Effector CD4-positive, alpha-beta T cell (primary cell): Measurements from ENCODE around the gene CNR2.
"Not testable (repeated sequence)": the region's sequence is repeated elsewhere in the genome, so short reads cannot be mapped to it uniquely, and the experiment has no call there.

Experiments used
- DNase-seq: peaks from one replicate; pipeline ENCODE4 v3.0.0-alpha.2; 2020

The CNR2 gene

GRCh38 chr1:23882746-23883145 lies 30.4 kb downstream of the CNR2 start:
- DNase-seq: no peak

- DNase-seq: no peak
Measured at GRCh38 chr1:23879809-23880208, 33.4 kb downstream of the CNR2 start.

DNA sequence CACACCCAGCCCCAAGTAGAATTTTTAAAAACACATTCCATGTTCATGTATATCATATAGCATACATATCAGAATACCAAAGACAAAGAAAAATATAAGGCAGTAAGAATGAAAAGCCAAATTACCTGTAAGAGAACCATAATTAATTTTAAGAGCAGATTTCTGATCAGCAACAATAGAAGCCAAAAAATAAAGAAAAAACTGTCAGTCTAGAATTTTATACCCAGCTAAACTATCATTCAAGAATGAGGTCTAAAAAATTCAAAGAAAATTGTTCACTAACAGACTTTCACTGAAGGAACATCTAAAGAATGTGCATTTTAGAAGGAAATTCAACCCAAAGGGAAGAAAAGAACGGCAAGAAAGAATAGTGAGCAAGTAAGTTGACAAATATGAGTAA lies 34.5 kb downstream of the CNR2 start:
- no peak for DNase-seq

GRCh38 chr1:23875382-23875781 lies 37.8 kb downstream of the CNR2 start:
- DNase-seq: no peak

GRCh38 chr1:23872421-23872820 lies 40.7 kb downstream of the CNR2 start:
- no peak for DNase-seq

- DNase-seq: no peak
Measured at GRCh38 chr1:23869051-23869450, 44.1 kb downstream of the CNR2 start.

- no peak for DNase-seq
Measured at GRCh38 chr1:23868557-23869016, 44.6 kb downstream of the CNR2 start.

DNA sequence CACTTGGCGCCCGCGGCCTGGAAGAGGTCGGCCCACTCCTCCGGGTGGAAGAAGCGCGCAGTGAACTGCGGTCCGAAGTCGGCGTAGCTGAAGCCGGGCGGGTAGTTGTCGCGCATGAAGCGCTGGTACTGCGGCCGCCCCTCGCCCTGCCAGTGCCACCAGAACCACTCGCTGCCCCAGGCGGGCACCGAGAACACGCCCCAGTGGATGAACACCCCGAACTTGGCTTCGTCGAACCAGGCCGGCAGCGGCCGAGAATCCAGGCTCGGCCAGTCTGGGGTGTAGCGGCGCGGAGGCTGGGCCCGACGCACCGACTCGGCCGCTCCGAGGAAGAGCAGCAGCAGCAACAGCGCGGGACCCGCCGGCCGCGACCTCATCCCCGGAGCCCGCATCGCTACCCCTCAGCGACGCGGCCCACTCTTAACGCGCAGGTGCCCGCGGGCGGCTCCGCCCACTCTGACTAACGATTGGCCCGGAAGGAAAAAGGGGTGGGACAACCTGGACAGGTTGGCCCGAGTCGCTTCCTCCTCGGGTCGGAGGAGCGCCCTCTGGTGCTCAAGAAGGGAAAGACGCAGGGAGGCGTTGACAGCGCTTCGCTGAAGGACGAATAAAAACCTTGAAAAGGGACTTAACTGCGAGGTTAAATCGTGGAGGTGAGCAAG lies 45.1 kb downstream of the CNR2 start, which contains the start of gene FUCA1:
Gene FUCA1, minus strand, starts transcription at position 396 of the 662 bp plus-strand sequence. Its CDS starts 4 bp downstream, at position 392.
- DNase-seq: peak; percentile 95

DNA sequence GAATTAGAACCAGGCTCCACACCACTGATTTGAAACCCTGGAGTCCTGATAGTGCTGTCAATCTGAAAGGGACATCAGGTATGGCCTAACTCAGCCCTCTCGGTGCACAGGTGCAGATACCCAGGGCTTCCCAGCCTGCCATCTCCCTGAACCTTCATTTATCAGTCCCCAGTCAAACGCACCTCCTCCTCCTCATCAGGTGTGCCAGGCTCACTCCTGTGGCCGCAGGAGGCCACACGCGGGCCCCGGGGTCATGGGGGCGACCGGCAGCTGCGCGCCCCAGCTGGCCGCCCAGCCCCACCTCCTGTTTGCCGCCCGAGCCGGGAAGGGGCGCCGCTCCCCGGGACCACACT lies 45.6 kb downstream of the CNR2 start:
- DNase-seq: no peak

DNA sequence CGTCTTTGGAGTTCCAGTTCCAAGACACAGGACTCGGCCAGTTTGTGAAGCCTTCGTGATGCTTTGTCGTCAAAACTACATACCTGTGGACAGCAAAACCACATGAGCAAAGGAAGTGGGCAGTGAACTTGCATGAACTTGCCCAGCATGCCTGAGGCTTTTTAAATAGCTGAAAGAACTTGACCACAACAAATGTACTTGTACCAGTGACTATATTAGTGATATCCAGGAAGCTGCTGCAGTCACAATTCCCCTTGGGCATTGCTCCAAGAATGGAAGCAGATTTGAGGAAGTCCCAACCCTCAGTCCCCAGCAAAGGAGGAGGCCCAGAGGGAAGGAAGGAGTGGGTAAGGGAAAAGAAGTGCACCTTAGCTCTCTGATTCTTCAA lies 47.6 kb downstream of the CNR2 start:
- no peak for DNase-seq

GRCh38 chr1:23864801-23865542 lies 48.2 kb downstream of the CNR2 start:
- DNase-seq: no peak

DNA sequence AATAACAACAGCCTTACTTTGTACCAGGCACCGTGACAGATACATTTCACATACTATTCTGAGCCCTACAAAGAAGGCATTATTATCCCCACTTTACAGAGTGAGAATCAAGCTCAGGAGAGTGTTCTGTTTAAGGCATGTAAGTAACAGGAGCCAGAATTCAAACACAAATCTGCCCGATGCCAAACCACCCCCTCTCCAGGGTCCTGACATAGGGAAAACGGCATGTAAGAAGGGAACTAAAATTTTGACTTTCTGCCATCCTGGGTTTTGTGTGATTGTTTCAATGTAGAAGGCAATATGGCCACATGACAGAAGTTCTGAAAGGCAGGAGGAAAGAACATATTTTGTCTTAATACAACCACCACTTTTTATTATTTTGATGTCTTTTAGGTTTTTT lies 50.5 kb downstream of the CNR2 start:
- DNase-seq: no peak

- no peak for DNase-seq
Measured at GRCh38 chr1:23854568-23854967, 58.6 kb downstream of the CNR2 start.

DNA sequence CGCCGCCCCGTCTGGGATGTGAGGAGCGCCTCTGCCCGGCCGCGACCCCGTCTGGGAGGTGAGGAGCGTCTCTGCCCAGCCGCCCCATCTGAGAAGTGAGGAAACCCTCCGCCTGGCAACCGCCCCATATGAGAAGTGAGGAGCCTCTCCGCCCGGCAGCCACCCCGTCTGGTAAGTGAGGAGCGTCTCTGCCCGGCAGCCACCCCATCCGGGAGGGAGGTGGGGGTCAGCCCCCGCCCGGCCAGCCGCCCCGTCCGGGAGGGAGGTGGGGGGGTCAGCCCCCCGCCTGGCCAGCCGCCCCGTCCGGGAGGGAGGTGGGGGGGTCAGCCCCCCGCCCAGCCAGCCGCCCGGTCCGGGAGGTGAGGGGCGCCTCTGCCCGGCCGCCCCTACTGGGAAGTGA lies 60.0 kb downstream of the CNR2 start:
- DNase-seq: not testable (repeated sequence)

DNA sequence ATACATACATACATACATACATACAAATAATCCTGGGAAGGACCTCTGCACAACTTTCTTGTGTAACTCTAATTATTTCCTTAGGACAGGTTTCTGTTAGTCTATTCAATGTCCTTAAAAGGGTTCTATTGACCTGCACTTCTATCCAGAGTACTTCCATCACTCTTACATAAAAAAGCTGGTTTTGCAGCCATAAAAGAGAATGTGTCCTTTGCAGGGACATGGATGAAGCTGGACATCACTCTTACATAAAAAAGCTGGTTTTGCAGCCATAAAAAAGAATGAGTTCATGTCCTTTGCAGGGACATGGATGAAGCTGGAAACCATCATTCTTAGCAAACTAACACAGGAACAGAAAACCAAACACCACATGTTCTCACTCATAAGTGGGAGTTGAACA lies 61.8 kb downstream of the CNR2 start:
- not testable (repeated sequence) for DNase-seq

GRCh38 chr1:23848673-23849616 lies 64.2 kb downstream of the CNR2 start:
- DNase-seq: no peak

DNA sequence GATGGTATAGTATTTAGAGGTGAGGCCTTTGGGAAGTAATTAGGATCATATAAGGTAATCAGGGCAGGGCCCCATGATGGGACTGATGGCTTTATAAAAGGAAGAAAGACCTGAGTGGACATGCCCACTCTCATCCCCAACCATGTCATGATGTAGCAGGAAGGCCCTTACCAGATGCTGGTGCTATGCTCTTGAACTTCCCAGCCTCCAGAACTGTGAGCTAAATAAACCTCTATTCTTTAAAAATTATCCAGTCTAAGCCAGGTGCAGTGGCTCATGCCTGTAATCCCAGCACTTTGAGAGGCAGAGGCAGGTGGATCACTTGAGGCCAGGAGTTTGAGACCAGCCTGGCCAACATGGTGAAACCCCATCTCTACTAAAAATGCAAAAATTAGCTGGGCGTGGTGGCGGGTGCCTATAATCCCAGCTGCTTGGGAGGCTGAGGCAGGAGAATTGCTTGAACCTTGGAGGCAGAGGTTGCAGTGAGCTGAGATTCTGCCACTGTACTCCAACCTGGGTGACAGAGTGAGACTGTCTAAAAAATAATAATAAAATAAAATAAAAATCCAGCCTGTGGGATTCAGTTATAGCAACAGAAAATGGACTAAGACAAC lies 65.6 kb downstream of the CNR2 start:
- not testable (repeated sequence) for DNase-seq

DNA sequence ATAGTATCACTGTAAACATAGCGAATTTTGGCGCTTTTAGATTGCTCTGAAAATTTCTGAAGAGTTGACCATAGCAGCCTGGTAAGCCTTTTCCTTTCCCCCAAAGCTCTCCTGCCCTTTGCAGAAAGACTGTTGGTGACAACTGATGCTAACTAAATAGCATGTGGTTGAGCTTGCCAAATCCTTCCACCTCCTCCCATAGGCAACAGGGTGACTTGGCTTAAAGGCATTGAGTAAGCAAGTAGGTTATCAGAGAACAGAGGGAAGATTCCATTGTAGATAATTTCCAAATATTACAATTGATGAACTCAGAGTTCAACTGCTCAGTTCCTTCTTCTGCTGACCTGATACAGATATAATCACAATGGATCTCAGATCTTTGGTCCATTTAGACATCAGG lies 68.0 kb downstream of the CNR2 start:
- no peak for DNase-seq

- DNase-seq: no peak
Measured at GRCh38 chr1:23843644-23844043, 69.5 kb downstream of the CNR2 start.

DNA sequence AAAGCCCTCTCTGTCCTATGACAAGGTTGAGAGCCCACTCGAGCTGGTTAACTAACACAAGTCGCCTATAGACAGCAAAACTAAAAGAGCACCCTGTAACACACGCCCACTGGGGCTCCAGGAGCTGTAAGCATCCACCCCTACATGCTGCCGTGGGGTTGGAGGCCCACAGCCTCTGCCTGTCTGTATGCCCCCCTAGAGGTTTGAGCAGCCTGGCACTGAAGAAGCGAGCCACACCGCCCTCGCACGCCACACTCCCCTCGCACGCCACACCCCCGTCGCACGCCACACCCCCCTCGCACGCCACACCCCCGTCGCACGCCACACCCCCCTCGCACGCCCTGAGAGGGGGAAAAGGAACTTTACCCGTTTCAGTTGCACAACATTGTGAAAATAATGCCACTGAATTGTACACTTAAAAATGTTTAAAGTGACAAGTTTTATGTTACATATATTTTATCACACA lies 74.7 kb downstream of the CNR2 start:
- DNase-seq: peak; percentile 62

DNA sequence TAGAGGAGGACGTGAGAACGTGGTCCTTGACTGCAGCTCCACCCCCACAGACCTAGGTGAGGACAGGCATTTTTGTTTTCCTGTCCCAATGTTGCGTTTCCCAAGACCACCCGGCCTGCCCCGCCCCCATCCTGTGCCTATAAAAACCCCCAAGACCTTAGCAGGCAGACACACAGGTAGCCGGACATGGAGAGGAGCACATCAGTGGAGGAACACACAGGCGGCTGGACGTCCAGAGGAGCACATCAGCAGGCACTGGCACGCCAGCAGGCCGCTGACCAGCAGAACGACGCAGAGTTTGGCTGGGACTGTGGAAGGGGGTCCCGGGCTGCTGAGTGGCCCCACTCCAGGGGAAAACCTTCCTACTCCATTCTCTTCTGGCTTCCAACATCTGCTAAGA lies 75.3 kb downstream of the CNR2 start:
- no peak for DNase-seq

DNA sequence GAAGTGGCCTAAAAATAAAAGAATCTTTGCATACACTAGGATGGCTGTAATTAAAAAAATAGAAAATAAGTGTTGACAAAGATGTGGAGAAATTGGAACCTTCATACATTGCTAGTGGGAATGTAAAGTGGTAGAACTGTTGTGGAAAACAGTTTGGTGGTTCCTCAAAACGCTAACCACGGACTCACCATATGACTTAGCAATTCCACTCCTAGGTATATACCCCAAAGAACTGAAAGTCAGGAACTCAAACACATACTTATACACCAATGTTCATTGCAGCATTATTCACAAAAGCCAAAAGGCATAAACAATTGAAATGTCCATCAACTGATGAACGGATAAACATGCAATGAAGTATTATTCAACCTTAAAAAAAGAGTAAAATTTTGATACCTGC lies 77.1 kb downstream of the CNR2 start:
- DNase-seq: no peak

GRCh38 chr1:23834156-23834555 lies 79.0 kb downstream of the CNR2 start:
- DNase-seq: not testable (repeated sequence)
